Suppressor macrophage (primary cell): ENCODE measurements around the gene KCNIP3.

Experiments
- DNase-seq, 4 experiments: peaks; one replicate each; pipeline ENCODE4 v3.0.0-alpha.2; 2020 to 2022

Gene KCNIP3

DNA sequence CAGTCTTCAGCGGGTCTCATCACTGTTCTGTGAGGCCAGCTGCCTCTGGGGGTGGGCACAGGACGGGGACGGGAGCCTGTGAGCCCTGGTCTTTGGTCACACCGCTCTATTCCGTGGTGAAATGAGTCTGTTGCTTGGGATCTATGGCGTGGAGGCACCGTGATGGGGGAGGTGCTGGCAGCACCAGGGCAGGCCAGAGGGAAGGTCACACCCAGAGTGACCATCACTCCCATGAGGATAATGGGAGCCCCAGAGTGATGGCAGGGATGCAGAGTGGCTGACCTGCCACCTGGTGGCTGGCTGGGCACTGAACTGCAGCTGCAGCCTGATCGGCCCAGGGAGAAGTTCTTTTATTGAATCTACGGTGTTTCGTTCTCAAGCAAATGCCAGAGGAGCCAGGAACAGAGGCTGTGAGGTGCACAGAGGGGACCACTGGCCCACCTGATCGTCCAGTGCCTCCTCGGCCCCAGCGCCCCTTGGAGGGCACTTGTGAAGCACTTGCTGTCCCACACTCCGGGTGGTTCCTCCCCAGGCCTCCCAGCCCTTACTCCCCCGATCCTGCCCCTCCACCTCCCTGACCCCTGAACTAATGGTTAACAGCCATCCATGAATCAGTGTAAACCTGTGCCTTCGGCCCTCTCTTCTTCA is 17.9 kb downstream of the KCNIP3 start:
- peak; percentile 32 to 65 (median 54) for DNase-seq

GRCh38 chr2:95315801-95316411 is 18.8 kb downstream of the KCNIP3 start:
- peak in 2 of 4 experiments; percentile 12 to 26 for DNase-seq

DNA sequence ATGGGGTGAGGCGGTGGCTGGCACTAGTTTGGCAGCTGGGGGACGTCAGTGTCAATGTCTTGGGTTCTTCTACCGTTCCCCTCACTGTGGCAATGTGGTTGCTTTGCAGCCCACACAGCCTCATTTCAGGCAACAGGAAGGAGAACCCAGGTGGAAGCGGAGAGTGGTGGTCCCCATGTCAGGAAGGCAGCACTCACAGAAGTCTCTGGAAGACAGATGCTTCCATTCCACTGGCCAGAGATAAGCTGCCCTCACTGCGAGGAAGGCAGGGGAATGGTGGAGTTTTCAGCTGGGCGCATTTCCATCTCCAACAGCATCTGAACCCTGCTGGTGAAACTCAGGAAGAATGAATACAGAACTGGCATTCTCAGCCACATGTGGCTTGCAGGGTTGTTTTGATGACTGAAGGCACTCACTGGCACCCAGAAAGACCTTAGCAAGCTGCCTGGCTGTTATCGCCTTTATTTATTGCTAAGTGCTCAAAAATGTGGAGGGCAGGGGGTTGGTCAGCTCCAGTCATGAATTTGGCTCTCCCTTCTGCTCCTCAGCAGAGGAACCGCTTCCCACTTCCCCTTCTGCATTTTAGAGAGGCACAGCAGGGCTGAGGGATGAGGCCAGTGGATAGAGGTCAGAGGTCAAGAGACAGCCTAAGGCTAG is 19.4 kb downstream of the KCNIP3 start:
- DNase-seq, result peak; percentile 61 to 80 (median 74)

GRCh38 chr2:95317123-95317500 is 20.0 kb downstream of the KCNIP3 start:
- DNase-seq, result no peak

DNA sequence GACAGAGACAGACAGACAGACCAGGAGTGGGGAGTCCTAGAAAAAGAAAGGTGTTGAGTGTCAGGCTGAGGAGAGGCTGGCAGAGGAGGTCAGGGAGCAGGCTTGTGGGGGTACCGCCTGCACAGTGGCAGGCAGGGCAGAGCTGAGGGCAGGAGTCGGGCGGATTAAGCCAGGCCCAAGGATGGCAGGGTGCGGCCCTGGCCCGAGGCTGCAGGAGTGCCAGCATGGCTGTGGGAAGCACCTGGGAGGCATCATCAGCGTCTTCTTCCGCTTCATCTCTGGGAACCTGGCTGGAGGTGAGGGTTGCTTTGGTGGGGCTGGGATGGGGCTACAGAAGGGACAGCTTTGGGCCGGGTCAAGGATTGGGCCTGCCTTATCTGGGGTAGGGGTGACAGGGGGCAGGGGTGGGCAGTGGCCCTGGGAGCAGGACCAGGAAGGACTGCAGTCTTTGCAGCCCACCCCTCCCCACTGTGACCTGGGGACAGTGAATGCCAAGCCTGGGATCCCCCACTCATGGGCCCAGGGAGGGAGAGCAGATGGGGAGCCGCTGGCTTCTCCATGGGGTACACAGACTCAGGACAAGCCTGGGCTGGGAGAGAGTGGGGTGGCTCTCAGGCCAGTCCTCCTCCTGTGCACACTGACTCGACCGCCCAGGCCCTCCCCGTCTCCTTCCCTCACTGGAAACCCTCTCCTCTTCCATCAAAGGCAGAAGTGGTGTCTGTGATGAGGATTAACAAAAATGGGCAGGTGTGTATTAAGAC is 20.7 kb downstream of the KCNIP3 start:
- DNase-seq, result no peak

DNA sequence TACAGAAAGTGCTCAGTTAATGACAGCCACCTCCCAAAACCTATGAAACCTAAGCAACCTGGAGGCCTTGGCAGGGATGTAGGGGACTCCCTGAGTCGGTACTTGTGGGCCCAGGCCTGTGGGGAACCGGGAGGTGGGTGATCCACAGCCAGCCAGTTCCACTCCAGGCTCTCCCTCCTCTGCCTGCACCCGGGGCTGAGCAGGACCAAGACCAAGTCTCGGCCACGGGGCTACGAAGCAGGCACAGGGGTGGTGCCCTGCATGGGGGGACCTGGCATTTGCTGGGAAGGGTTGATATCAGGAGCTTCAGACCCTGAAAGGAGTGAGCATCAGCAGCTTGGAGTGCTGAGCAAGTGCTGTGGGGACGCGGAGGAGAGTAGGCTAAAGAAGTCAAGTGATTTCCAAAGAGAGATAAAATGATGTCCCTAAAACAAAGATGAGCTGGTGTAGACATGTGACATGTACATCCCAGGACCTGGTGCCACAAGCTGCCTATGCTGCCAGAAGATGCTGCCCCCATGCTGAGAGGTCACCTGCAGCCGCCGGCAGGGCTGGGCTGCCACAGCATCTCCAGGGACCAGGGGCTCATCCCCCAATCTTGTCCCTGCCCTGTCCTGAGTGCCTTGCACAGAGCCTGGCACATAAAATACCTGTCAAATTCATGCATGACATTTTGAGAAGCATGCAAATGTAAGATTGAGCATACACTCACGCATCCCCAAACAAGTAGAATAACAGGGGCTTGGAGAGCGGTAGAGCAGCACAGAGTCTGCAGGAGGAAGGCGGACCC is 21.5 kb downstream of the KCNIP3 start:
- DNase-seq, result no peak

DNA sequence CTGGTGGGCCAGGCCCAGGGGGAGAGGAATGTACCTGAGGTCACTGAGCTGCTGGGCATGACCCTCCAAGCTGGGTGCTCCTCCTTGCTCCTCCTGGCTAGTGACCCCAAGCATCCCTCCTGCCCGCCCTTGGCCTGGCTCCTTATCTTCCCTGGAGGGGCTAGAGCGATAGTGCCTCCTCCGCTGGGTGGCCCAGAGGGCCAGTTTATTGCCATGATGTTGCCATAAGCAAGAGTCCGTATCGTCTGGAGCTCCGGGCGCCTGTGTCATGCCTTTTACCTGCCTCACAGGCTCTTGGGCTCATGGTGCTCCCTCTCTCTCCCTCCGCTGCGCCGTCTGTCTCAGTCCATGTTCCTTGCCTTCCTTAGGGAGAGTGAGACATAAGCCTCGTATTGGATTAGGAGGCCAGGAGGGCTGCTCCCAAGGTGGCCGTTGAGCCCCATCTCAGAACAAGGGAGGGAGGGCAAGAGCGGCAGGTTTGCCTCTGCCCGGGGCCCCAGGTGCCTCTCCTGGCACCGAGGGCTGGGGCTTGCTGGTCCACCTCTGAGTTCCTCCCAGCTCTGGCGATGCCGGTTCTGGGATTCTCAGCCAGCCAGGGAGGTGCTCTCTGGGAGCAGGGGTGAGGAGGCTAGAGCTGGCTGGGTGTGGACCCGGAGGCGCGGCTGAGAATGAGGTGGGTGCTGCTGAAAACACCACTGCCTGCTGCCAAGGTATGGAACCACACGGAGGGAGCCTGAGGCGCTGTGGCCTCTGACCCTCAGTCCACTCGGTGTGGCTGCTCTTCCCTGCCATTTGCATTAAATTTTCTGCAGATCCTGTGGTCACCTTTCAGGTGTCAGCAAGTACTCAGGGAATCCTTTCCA is 22.6 kb downstream of the KCNIP3 start:
- DNase-seq, result no peak

GRCh38 chr2:95320344-95320712 is 23.2 kb downstream of the KCNIP3 start:
- DNase-seq, result no peak

- DNase-seq, result no peak
Measured at GRCh38 chr2:95320986-95321767, 24.0 kb downstream of the KCNIP3 start.

DNA sequence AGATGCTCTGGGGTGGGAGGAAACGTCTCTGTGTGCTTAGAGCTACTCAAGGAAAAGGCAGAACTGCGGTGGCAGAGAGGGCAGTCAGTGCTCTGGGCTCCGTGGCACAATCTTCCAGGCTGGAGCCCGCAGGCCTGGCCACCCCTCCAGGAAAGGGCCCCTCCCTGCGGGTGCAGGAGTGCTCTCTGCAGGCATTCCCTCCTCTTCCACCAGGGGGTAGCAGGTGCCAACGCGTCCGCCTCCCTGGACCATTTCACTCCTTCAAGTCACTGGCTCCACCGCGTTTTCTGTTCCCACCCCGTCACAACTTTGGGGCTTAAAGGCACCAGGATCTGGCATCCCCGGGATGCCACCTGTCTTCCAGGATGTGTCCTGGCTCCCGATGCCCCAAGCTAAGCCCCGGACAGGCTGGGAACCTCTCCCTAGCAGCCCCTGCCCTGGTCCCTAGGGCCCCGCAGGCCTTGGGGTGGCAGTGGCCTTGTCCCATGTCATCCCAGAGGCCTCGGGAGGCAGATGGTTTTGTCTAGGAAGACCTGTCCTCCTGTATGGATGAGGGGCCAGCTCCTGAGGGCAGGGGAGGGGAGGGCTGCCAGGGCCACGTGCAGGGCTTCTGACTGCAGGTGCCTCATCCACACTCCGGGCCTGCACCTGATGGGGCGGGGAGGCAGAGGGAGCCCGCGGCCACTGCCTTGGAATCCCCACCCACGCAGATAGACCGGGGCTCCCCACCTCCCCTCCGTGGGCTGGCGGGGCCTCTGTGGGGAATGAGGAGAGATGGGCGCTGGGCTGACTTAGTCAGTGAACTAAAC is 26.4 kb downstream of the KCNIP3 start:
- DNase-seq, result no peak

DNA sequence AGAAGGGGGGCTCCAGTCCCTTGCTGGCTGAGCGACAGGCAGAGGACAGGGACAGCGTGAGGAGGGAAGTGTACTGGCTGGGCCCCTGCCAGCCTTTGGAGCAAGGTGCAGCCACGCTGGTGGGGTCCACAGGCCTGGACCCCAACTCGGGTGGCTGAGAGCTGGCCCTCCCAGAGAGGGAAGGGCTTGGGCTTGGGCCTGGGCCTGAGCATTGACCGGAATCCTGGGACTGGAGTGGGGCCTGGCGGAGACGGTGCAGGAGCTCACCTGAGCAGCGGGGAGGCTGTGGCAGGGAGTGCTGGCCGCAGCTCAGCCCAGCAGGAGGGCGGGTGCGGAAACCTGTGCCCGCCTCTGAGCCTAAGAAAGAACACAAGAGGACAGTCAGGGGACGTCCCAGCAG is 27.9 kb downstream of the KCNIP3 start:
- DNase-seq, result no peak

- no peak for DNase-seq
Measured at GRCh38 chr2:95325590-95326432, 28.7 kb downstream of the KCNIP3 start.

GRCh38 chr2:95326433-95327140 is 29.4 kb downstream of the KCNIP3 start:
- DNase-seq, result no peak

DNA sequence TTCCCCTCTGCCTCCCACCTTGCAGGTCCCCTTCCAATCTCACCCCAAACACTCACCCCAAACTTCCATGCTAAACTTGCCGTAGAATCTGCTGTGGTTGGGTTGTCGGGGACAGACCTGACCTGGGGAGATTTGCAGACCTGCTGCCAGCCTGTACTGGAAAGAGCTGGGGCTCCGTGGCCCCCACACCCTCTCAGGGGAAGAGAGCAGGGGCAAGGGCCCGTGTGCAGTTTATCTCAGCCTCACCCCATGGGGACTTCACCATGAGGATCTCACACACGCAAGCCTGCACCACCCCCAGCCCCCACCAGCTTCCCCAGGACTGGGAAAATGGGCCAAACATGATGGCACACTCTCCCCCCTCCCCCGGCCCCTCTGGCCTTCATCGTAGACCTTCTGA is 30.7 kb downstream of the KCNIP3 start:
- DNase-seq, result no peak

GRCh38 chr2:95328358-95329125 is 31.4 kb downstream of the KCNIP3 start:
- DNase-seq, result no peak

DNA sequence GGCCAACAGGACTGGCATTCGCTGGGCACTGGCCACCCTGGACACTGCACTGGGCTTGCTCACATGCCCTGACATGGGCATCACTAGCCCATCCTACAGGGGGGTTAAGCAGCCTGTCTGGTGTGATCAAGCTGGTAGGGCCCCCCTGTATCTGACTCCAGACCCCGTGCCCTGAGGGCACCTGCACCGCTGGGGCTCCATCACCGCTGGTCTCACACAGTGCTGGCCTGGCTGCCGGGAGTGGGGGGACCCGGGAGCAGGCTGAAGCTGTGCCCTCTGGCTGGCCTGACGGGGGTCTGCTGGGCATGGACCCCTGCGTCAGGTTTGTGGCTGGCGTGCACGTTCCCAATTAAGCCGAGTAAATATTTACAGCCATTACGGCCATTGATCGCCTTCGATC is 32.3 kb downstream of the KCNIP3 start:
- no peak for DNase-seq
